ENCODE results near the gene MAST4.

GRCh38 chr5:66923922-66924321 lies 327.7 kb downstream of the MAST4 start:
- TF ChIP-seq ELK1 (IDR thresholded peaks at IDR 0.05; ENCODE audit: low read depth, low read length) (no peak), RARB (CRISPR knock-in tag; IDR thresholded peaks at IDR 0.05) (no peak), ESRRA (IDR thresholded peaks at IDR 0.05; ENCODE audit: borderline replicate concordance, low read length) (no peak), POLR2A (IDR thresholded peaks at IDR 0.05; ENCODE audit: low read length) (no peak), NR3C1 (IDR thresholded peaks at IDR 0.05) (no peak), PHF8 (IDR thresholded peaks at IDR 0.05; ENCODE audit: borderline replicate concordance, low read depth) (no peak), RCOR1 (IDR thresholded peaks at IDR 0.05; ENCODE audit: low read depth, low read length) (no peak)
- TF ChIP-seq, protein P1, sequence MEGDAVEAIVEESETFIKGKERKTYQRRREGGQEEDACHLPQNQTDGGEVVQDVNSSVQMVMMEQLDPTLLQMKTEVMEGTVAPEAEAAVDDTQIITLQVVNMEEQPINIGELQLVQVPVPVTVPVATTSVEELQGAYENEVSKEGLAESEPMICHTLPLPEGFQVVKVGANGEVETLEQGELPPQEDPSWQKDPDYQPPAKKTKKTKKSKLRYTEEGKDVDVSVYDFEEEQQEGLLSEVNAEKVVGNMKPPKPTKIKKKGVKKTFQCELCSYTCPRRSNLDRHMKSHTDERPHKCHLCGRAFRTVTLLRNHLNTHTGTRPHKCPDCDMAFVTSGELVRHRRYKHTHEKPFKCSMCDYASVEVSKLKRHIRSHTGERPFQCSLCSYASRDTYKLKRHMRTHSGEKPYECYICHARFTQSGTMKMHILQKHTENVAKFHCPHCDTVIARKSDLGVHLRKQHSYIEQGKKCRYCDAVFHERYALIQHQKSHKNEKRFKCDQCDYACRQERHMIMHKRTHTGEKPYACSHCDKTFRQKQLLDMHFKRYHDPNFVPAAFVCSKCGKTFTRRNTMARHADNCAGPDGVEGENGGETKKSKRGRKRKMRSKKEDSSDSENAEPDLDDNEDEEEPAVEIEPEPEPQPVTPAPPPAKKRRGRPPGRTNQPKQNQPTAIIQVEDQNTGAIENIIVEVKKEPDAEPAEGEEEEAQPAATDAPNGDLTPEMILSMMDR (IDR thresholded peaks at IDR 0.05), result no peak

All from A549 (cell line).